GM18909 (cell line): ENCODE data around the gene TBX6.

ENCODE experiments used
- ATAC-seq: cut with Tn5 transposase; IDR thresholded peaks from one replicate; pipeline ENCODE4 v1.9.1; 2021; ENCODE audit warnings: mild to moderate bottlenecking; ENCODE audit not compliant: unreplicated experiment, poor library complexity

Gene TBX6

DNA sequence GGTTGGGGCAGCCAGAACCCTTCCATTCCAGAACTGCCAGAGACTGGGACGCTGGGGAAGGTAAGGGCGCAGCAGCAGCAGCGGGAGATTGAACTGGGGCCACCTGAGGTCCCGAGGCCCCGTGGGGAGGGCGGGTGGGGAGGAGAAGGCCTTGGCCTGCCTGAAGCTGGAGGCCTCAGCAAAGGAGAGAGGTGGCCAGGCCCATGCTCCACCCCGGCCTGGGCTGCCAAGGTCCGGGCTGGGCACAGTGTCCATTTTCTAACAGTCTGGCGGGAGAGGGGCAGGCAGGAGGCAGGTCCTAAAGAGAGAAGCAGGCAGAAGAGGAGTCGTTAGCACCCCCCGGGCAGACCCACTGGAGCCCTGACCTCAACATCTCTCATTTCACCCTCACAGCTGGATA lies 22.7 kb upstream of the TBX6 start:
- no peak for ATAC-seq

DNA sequence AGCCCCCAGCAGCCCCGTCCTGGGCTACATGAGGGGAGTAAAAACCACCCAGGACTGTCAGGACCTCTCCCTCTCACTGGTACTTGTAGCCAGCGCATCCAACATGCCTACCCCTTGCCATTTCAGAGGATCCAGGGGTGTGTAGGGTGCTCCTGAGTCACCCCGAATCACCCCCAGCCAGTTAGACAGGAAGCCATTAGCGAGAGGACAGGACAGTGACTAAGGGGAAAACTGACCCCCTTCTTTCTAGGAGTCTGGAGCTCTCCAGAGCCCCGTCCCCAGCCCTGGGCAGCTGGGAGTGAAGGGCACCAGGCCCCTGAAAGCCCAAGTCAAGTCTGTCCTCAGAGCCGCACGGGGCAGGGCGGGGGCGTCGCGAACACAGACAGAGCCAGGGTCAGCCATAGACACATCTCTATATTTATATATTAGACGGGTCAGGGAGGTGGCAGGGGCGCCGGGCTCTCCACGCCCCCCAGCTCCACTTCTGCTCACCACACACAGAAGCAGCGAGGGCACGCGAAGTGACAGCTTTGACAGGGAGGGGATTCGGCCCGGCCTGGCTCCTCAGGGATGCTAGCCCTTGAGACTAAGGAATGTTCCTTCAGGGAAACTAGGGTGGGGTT lies 22.1 kb upstream of the TBX6 start:
- ATAC-seq = no peak

DNA sequence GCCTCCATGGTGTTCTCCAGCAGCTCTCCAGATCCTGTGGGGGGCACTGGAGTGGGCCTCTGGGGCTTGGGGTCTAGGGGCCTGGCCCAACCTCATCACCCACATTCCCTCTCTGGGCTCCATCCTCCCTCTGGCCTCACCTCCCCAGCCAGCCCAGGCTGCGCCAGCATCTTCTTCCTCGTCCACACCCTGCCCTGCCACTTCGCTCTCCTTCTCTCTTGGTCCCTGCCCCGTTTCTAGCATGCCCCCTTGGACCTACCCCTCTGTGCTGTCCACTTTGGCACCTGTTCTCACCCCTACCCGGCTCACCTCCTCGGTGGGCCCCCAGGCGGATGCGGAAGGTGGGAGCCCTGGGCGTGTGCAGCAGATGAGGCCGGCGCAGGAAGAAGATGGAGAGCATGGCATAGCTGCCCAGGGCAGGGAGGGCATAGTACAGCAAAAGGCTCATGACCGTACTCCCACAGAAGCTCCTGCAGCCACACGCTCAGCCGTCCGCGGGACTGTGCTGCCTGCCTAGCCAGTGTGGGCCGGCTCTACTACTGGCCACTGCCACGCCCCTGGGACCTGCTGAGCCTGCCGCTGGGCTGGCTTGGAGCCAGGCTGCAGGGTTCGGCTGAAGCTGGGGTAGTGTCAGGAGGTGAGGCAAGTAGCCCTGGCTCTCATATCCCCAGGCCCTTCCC lies 21.4 kb upstream of the TBX6 start, which contains the start of gene GDPD3:
Gene GDPD3 (minus strand): TSS at position 507 of the 680 bp plus-strand sequence. CDS start 59 bp downstream, at position 448.
- no peak for ATAC-seq

DNA sequence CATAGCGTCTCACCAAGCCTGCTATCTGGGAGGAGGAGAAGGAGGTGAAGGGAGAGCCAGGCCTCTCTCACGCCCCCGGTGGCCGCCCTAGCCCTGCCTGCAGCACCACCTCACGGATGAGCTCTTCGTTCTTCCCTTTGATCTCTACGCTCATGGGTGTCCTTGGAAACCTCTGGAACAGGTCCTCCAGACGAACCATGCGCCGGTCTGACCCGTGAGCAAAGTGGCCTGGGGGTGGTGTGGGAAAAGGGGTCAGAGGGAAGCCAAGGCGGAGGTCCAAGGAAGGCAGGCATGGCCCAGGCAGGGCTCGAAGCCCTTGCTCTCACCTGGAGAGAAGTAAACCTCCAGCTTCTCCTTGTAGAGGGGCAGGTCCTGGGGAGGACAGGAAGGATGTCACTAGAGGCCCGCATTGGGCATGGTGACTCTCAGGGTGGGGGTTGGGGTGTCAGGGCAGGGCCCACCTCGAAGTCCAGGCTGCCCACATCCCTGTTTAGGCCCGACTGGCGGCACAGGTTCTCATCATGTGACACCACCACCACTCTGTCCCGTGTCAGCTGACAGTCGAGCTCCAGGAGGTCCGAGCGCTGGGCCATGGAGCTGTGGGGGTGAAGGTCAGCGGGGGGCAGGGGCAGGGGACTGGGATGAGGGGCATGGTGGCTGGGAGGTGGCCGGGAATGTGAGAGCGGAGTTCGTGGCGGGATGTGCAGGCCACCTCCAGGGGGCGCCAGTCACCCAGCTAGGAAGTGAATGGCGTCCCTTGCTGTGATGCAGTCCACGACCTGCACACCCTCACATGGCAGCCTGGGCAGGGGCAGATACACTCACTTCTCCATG lies 20.7 kb upstream of the TBX6 start:
- ATAC-seq = no peak

DNA sequence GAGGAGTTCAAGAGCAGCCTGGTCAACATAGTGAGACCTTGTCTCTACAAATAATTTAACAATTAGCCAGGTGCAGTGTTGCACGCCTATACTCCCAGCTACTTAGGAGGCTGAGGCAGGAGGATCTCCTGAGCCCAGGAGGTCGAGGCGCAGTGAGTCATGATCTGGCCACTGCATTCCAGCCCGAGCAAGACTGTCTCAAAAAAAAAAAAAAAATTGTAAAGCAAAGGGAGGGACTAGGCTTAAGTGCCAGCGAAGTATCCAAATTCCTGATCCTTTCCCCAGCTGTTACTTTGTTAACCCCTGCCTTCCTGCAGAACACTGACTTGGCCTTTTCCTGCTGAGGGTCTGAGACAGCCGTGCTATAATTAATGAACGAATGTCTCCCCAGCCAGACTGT lies 18.9 kb upstream of the TBX6 start:
- ATAC-seq = no peak

DNA sequence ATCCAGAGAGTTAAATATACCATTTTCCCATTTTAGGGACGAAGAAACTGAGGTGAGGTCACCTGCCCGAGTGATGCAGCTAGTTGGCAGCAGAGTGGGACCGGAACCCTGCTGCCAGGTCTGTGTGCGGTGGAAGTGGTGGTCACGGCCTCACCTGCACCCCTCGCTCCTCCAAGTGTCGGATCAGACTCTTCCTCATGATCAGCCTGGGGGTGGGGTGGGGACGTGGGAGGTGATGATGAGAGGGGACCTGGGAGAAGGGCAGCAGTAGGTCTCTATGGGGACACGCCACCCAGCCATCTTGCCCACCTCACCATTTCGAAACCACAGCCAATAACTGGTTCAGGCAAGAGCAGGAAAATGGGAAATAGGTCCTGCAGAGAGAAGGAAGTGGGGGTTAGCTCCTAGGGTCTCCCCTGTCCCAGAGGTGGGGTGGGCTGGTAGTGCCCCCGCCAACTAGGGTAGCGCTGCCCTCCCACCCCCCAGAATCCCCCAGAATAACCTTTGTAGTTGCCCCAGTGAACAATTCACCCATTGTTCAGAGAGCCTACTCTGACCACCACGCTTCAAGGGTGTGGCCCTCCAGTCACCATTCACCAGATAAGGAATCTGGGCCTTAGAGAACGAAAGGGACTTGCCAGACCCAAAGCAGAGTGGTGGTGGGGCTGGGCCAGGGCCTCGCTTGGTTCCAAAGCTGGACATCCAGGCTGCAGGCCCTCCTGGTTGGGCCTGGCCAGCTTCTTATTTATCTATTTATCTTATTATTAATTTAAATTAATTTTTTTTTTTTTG lies 16.5 kb upstream of the TBX6 start:
- ATAC-seq = no peak

DNA sequence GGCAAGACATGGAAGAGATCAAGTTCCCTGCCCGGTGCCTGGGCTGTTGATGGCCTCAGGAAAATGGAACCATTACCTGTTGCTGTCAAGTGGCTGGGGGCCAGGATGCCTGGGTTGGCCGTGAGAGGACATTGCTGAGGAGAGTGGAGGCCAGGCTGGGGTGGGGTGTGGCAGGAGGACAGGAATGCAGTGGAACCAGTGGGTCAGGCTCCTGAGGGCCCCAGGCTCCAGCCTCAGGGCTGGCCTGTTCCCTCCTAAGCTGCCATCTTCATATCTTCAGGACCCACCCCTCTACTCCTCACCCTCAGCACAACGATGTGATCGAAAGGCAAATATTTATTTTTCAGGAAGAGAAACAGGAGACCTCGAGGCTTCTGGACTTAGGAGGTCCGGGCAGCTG lies 12.8 kb upstream of the TBX6 start:
- ATAC-seq = no peak

DNA sequence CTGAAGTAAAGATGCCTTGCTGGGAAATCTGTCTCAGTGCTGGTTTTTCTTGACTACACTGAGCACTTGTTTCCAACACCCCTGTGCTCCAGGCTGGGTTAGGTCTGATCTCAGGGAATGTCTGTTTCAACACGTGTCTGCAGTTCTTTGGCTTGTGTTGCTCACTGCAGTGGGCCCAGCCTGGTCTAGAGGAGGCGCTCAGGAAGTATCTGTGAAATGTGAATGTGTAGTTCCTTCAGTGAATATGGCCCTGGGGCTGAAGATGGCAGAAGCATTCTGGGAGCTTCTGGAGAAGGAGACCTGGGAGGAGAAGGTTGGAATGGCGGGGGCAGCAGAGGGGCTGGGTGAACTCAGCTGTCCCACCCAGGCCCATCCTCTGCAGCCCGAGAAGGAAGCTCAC lies 12.4 kb upstream of the TBX6 start:
- no peak for ATAC-seq

DNA sequence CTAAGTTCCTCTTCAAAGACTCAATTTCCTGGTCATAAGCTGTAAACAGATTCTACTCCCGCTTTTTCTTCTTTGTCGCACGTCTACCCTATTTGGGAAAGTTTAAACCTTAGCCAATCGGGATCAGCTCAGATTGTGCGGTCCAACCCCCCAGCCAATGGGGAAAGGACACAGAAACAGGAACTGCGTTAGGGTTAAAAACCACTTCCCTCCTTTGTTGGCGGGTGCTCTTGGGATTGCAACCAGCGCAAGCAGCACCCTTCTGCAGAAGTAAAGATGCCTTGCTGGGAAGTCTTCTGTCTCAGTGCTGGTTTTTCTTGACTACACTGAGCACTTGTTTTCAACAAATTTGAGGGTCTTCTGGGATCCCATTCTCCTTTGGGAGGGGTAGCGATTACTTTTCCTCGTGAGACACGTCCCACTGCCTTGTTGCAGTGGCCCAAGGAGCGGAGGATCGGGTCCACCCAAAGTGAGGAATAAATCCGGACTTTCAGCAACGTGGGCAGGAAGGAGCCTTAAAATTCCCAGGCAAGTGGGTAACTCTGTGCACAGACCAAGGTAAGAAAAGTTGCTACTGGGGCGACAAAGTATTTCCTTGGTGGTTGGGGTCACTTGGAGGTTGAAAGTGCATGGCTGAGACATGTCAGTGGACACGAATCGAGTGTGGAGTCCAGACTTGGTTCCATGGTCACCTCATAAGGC lies 5.3 kb upstream of the TBX6 start:
- no peak for ATAC-seq

DNA sequence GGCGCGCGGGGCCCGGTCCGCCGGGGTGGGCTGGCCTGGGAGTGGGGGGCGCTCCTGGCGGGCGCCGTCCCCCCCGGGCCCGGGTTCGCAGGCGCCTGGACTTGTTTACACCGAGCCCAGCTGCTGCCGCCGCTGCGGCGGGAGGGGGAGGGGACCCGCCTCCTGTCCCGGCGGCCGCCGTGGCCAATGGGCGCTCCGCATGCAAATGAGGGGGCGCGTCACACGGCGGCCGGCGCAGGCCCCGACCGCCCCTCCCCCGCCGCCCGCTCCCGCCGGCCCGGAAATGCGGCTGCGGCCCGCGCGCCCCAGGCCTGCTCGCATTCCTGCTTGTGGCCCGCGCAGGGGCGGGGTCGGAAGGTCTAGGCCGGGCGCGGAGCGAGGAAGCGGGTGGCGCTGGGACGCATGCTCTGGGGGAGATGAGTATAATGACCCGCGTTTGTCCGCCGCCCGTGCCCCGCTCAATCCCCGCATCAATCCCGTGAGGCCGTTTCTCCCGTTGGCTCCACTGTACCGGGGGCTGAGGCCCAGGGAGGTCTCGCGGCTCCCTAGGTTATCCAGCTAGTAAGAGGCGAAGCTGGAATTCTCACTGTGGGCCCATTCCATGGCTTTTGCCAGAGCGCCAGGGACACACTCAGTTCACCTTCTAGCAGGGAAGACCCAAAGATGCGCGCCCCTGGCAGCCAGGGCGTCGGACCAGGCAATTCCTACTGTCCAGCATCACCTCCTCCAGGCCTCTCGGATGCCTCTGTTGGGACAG lies 4.6 kb upstream of the TBX6 start, which contains the start of gene YPEL3:
Gene YPEL3 (minus strand): TSS at position 109 of the 757 bp plus-strand sequence. CDS start 731 bp downstream, outside the sequence.
- peak; percentile 48 for ATAC-seq

DNA sequence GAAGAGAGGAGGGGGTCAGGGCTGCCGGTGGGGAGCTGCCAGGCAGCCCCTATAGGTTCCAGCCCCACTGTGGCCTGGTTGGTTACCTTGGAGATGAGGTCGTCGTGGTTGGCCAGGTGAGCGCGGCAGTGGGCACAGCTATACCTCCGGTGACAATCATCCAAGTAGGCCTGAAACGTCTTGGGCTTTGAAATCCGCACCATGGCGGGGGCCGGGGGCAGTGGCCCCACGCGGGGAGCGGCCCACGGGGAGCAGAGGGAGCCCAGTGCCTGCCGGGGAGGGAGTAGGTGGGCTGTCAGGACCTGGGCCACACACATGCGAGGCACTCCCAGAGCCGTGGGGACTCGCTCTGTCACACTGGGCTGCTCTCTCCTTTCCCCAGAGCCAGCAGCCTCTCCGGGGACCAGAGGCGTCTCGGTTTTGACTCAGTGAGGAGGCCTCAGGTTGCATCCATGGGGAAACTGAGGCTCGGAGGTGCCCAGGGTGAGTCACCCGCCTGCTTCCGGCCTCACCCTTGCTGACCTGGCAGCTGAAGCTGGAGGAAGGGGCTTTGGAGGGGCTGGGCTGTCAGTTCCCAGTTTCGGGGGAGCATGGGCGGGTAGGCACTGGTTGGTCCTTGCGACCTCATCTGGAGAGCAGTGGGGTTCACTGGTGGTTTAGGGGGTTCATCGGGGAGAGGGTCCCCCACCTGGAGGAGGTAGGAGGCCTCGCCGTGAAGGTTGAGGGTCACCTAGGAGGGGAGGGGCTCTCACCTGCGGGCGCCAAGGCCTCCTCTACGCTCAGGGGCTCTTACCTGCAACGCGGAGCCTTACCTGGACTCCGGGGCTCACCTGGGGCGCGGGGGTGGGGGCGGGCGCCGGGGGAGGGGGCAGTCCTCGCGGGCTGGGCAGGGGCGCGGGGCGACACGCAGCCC lies 3.7 kb upstream of the TBX6 start:
- ATAC-seq = no peak

DNA sequence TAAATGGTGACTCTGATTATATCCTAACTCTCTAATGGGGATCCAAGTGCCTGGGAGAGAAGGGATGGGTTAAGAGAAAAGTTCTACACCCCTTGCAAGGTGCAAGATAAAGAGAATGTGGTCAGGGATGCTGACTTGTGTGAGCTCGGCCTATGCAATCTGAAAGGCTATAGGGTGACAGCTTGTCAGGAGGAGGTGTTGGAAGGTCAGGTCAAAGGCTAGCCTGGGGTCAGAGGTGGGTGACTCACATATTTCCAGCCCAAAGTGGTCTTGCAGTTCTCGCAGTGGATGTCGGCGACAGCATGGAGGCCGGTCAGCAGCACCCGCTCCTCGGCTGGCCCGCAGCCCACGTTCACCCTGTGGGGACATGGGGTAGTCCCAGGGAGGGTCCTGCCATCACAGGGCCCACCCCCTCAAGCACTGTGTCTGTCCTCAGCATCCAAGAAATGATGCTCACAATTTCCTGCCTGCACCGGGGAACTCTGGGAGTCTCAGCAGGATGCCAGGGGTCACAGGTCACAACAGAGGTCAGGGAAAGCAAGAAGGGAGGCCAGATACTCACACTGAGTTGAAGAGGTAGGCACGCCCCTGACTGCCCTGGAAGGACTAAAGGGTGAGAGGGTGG lies 2.9 kb upstream of the TBX6 start:
- no peak for ATAC-seq

DNA sequence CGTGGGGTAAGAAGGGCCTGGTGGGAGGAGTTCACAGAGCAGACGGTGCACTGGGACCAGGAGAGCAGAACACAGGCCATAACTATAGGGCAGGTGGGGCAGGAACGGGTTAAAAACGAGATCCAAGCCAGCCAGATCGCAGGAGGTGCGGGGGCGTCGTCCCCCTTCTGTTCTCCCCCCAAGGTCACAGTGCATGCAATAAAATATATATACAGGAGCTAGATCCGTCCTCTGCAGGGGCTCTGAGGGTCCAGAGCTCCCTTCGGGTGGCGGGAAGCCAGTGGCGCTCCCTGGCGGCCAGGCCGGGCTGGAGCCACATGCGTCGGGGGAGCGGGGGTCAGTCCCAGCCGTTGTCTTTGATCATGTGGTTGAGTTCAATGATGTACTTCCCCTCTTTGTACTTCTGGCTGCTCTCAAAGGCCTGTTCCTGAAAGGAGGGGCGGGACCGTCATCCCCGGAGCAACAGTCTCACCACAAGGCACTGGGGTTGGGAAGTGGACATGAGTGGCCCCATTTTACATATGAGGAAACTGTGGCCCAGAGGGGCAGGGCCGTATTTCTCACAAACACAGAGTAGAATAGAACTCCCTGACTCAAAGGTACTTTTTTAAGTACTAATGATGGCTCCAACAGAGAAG lies 768 bp upstream of the TBX6 start:
- peak; percentile 47 for ATAC-seq

DNA sequence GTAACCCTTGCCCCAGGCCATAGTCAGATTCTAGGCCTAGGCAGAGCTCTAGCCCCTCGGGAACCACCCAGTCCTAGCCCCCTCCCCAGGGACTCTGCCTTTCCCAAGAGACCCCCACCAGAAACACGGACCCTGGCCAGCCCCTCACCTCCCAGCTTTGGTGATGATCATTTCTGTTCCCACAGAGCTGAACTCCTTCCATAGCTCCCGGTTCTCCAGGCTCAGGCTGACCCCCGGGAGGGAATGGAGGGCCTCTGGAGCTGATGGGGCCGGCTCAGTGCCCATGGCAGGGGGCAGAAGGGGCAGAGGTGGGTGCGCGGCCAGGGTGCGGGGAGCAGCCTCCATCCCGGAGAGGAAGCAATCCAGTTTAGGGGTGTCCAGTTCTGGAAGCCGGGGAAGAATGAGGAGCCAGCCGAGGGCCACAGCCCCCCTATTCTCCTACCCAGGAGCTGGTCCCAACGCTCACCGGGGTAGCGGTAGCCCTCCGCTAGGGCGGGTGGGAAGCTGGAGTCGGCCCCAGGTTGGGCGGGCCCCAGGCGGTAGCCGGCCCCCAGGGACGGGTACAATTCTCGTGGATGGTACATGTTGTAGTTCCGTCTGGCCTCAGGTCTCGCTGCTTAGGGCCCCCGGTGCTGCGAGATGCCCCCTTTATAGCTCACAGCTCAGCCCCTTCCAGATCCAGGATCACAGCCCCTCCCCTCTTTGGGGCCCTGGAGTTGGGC lies 953 bp downstream of the TBX6 start:
- no peak for ATAC-seq

DNA sequence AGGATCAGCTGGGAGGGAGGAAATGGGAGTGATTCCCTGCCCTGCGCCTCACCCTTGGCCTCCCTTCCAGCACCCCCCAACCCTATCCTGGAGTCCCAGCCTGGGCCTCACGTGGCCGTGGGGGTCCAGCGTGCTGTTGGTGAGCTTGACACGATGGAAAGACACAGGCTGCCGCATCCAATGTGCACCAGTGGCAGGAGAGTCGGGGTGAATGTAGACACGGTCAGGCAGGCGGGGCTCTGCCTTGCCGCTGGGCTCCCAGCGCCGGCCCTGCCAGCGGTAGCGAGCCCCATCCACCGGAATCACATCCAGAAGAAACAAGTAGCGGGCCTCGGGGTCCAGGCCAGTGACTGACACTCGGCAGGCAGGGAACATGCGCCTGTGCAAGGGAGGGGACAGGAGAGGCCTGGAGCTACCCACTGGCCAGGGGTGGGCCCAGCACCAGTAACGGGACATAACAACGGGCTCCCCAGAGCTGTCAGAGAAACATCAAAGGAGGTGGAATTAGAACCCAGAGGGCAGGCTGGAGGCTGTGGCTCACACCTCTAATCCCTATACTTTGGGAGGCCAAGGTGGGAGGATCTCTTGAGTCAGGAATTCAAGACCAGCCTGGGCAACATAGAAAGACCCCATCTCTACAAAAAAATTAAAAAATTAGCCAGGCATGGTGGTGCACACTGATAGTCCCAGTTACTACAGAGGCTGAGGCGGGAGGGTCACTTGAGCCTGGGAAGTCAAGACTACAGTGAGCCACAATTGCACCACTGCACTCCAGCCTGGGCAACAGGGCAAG lies 2.7 kb downstream of the TBX6 start:
- ATAC-seq = no peak
